HepG2 (cell line): ENCODE measurements around the gene ART3.

Experiments
- FOXJ3 ChIP-seq: sonication (generic); formaldehyde crosslinking; IDR thresholded peaks from 2 replicates; pipeline ENCODE4 v1.4.0; 2020; ENCODE audit warnings: missing genetic modification reagents, mild to moderate bottlenecking, borderline replicate concordance
- ZNF446 ChIP-seq: sonication (generic); formaldehyde crosslinking; IDR thresholded peaks from 2 replicates; pipeline ENCODE4 v1.5.0; 2020; ENCODE audit warnings: mild to moderate bottlenecking, missing genetic modification reagents

DNA sequence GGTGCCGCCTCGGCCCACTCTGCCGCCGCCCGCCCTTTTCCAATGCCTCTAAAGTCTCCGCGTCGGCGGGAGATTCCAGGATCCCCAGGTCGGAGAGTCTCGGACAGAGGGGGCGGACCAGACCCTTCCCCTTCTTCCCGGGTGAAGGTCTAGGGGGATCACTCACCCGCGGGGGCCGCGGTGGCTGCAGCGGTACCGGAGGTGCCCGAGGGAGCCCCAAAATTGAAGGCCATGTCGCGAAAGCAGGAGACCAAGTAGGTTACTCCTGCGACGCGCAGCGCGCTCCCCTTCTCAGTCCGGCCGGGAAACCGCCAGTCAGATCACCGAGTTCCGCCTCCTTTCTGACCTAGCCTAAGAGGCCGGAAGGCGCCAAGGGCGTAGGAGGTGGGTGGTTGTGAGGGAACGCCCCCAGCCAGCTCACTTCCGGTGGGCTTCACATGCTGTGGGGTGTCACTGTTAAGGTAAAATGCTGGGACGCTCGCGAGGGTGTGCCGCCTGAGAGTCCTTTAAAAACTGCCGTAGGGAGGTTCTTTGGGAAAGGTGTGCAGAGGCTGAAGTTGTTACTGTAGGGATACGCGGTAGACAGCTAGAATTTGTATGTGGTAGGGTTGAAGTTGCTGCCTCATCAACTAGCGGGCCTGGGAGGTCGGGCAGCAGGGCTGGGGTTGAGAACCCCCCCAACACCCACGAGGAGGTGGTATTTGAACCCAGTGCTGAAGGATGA is 73.8 kb downstream of the ART3 start, which contains the start of gene NUP54:
- TF ChIP-seq FOXJ3 (CRISPR knock-in tag) (peak; percentile 63; the same call in 1 of the 2 replicates), ZNF446 (CRISPR knock-in tag) (no peak)
